Type B pancreatic cell (in vitro differentiated cells): ENCODE data around the gene RIOK1. TPM values are rescaled to one million over a fixed set of nuclear protein-coding genes. Genes with fewer than 3 reads are reported as not detected.
"Not testable (repeated sequence)": the region's sequence is repeated elsewhere in the genome, so short reads cannot be mapped to it uniquely, and the experiment has no call there.

Experiments
- DNase-seq: peaks from one replicate; pipeline ENCODE4 v3.0.0; 2021; ENCODE audit warnings: mixed read lengths; ENCODE audit not compliant: unreplicated experiment; ENCODE audit errors: extremely low spot score
- H3K27ac Mint-ChIP-seq: 2 replicates; pipeline ENCODE4 v1.8.0; 2021; ENCODE audit warnings: mild to moderate bottlenecking, mixed read lengths
- H3K27me3 Mint-ChIP-seq: 2 replicates; pipeline ENCODE4 v1.8.0; 2021; ENCODE audit warnings: mixed read lengths
- H3K36me3 Mint-ChIP-seq: 2 replicates; pipeline ENCODE4 v1.8.0; 2021; ENCODE audit warnings: mixed read lengths
- H3K4me1 Mint-ChIP-seq: one replicate; pipeline ENCODE4 v1.8.0; 2021; ENCODE audit warnings: mixed read lengths; ENCODE audit not compliant: unreplicated experiment
- H3K4me3 Mint-ChIP-seq: 2 replicates; pipeline ENCODE4 v1.8.0; 2021; ENCODE audit warnings: mild to moderate bottlenecking, mixed read lengths
- H3K9me3 Mint-ChIP-seq: 2 replicates; pipeline ENCODE4 v1.8.0; 2021; ENCODE audit warnings: mixed read lengths
- CTCF ChIP-seq: fragments of 200-600 bp; sonication (generic); conservative IDR thresholded peaks from 2 replicates; pipeline ENCODE4 v1.5.0; 2021; ENCODE audit warnings: antibody characterized with exemption, mild to moderate bottlenecking
- long read RNA-seq: library from polyadenylated mRNA; unstranded; transcript quantifications from one replicate; pipeline ENCODE4 v2.0.0, GENCODE V29; 2020
- total RNA-seq: library from RNA; stranded (reverse); gene quantifications from 2 replicates; pipeline ENCODE4 v1.2.1, GENCODE V29; 2021; ENCODE audit warnings: low replicate concordance

The RIOK1 gene
- 20.1 and 24.0 TPM in 2 replicates for total RNA-seq
- long read RNA-seq, transcript RIOK1-202 (17 exons, 2,810 nt): major isoform, 62 of 130 reads
- long read RNA-seq, partial matches to known transcripts: 42 of 130 reads
- long read RNA-seq, other reads (novel, unspliced or antisense): 26 of 130 reads

DNA sequence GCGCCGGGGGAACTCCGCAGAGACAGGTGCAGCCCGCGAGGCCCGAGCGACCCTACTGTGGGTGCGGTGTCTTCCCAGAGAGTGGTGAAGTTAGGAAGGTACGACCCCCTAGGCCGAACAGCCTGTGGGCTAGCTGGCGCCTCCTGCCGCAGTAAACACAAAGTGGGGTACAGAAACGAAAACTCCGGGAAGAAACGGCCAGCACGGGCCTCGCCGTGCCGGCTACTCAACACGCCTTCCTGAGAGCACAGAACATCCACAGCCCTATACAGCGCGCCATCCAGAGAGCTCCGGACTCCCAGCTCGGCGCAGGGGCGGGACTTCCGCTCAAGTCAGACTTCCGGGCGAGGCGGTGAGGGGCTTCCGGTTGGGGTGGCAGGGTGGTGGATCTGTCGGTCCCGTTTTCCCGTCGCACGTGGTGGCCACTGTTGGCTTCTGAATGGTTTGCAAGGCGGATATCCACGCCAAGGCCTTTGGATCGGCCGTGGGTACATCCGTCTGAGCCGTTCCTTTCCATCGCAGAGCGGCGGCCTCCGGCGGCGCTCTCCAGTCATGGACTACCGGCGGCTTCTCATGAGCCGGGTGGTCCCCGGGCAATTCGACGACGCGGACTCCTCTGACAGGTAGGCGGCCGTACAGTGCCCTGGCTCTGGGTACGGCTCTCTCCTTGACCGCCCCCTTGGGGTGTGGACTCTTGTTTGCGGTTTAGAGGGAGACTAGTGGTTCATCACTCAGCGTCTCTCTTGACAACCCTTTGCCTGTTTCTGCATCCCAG lies at the start of gene RIOK1, which contains the start of gene CAGE1:
TSS of gene RIOK1 (plus strand) at position 358 of the 775 bp plus-strand sequence. CDS start at position 553, 195 bp downstream.
TSS of gene CAGE1 (minus strand) at position 292 of the 775 bp plus-strand sequence. CDS start 2,569 bp downstream, outside the sequence.
- H3K27ac Mint-ChIP-seq: peak within 1 kb of the TSS; percentile 99
- peak; percentile 48 for TF ChIP-seq CTCF
- no peaks in the 10 kb centered on the region for H3K9me3 Mint-ChIP-seq
- peaks cover 32% of the 10 kb centered on the region for H3K4me1 Mint-ChIP-seq
- peaks cover 3% of the 10 kb centered on the region for H3K36me3 Mint-ChIP-seq
- no peaks in the 10 kb centered on the region for H3K27me3 Mint-ChIP-seq
- H3K4me3 Mint-ChIP-seq: peak within 1 kb of the TSS; percentile 96
- peak; percentile 94 for DNase-seq

DNA sequence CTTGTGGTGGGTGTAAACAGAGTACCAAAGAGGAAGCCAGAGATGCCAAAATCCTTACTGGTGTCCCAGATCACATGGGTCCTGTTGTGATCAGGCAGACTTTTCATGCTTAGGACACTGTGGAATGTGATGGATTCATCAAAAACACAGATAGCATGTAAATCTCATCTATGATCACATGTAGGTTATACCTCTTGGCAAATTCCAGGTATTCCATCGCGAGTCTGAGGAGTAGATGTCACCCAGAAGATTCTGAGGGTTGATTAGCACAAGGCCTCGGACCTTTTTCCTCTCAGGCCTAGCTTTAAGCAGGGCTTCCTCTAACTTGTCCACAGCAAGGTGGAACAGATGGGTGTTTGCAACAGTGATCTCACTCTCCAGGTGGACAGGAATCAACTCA lies 48.3 kb upstream of the RIOK1 start:
- Mint-ChIP-seq H3K4me1 (peaks cover 4% of the 10 kb centered on the region), H3K27ac (no peak overlapping the region)

GRCh38 chr6:7341989-7342742 lies 47.4 kb upstream of the RIOK1 start:
- no peak for TF ChIP-seq CTCF
- Mint-ChIP-seq H3K27ac (no peak overlapping the region), H3K4me3 (no peak overlapping the region), H3K36me3 (no peaks in the 10 kb centered on the region), H3K9me3 (no peaks in the 10 kb centered on the region), H3K27me3 (no peaks in the 10 kb centered on the region), H3K4me1 (peaks cover 4% of the 10 kb centered on the region)
- DNase-seq: no peak

More for the DNA sequence above, 48.3 kb upstream of the RIOK1 start:
- no peak for DNase-seq
- TF ChIP-seq CTCF: no peak
- H3K4me3 Mint-ChIP-seq: no peak overlapping the region
- no peaks in the 10 kb centered on the region for H3K36me3 Mint-ChIP-seq
- H3K9me3 Mint-ChIP-seq: no peaks in the 10 kb centered on the region
- H3K27me3 Mint-ChIP-seq: no peaks in the 10 kb centered on the region

GRCh38 chr6:7343546-7344475 lies 45.8 kb upstream of the RIOK1 start:
- no peak overlapping the region for H3K4me3 Mint-ChIP-seq
- peaks cover 4% of the 10 kb centered on the region for H3K4me1 Mint-ChIP-seq
- no peak for TF ChIP-seq CTCF
- no peaks in the 10 kb centered on the region for H3K27me3 Mint-ChIP-seq
- no peaks in the 10 kb centered on the region for H3K9me3 Mint-ChIP-seq
- no peaks in the 10 kb centered on the region for H3K36me3 Mint-ChIP-seq
- H3K27ac Mint-ChIP-seq: no peak overlapping the region
- no peak for DNase-seq

- H3K4me1 Mint-ChIP-seq, H3K4me3 Mint-ChIP-seq, DNase-seq, H3K9me3 Mint-ChIP-seq, H3K27ac Mint-ChIP-seq, H3K36me3 Mint-ChIP-seq, H3K27me3 Mint-ChIP-seq: not testable (repeated sequence)
Observed at GRCh38 chr6:7344773-7345450, 44.7 kb upstream of the RIOK1 start.

DNA sequence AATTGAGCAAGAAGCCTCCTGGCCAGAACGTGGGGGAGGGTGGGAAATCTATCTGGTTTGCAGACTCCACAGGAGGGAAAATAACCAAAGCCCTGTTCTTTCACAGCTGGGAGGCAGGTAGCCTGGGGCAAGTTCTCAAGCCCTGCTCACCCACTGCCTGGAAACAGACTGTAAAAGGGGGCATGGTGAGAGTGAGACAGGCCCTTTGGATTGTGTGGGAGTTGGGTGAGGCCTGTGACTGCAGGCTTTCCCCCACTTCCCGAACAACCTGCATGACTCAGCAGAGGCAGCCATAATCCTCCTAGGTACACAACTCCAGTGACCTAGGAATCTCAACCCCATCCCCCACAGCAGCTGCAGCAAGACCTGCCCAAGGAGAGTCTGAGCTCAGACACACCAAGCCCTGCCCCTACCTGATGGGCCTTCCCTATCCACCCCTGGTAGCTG lies 42.0 kb upstream of the RIOK1 start:
- H3K27ac Mint-ChIP-seq: peak overlapping the region; percentile 4
- H3K27me3 Mint-ChIP-seq, H3K4me3 Mint-ChIP-seq, H3K36me3 Mint-ChIP-seq, H3K4me1 Mint-ChIP-seq, H3K9me3 Mint-ChIP-seq, DNase-seq: not testable (repeated sequence)

- not testable (repeated sequence) for H3K27ac Mint-ChIP-seq, DNase-seq, H3K36me3 Mint-ChIP-seq, H3K4me3 Mint-ChIP-seq, H3K27me3 Mint-ChIP-seq, H3K9me3 Mint-ChIP-seq, H3K4me1 Mint-ChIP-seq
Observed at GRCh38 chr6:7350591-7350990, 39.0 kb upstream of the RIOK1 start.

DNA sequence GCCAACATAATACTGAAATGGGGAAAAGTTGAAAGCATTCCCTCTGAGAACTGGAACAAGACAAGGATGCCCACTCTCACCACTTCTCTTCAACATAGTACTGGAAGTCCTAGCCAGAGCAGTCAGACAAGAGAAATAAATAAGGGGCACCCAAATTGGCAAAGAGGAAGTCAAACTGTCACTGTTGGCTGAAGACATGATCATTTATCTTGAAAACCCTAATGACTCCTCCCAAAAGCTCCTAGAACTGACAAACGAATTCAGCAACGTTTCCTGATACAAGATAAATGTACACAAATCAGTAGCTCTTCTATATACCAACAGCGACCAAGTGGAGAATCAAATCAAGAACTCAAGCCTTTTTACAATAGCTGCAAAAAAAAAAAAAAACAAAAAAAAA lies 37.7 kb upstream of the RIOK1 start:
- not testable (repeated sequence) for H3K9me3 Mint-ChIP-seq, H3K27me3 Mint-ChIP-seq, H3K4me3 Mint-ChIP-seq, DNase-seq, H3K36me3 Mint-ChIP-seq, H3K27ac Mint-ChIP-seq, H3K4me1 Mint-ChIP-seq
